IPS DF 6.9 (cell line): ENCODE results near the gene THAP8.

Experiments used
- DNase-seq: peaks from one replicate; pipeline ENCODE4 v3.0.0-alpha.2; 2013; ENCODE audit warnings: low read depth, low spot score
- H3K27ac ChIP-seq: one replicate; pipeline ENCODE4 v1.5.1; 2013; ENCODE audit warnings: low read length, control low read depth
- H3K27me3 ChIP-seq: 2 replicates; pipeline ENCODE4 v1.6.1; 2013; ENCODE audit warnings: mild to moderate bottlenecking, low read length; ENCODE audit not compliant: control insufficient read depth, insufficient read depth
- H3K36me3 ChIP-seq: 2 replicates; pipeline ENCODE4 v1.6.1; 2013; ENCODE audit warnings: low read length; ENCODE audit not compliant: control insufficient read depth, insufficient read depth
- H3K4me1 ChIP-seq: 2 replicates; pipeline ENCODE4 v1.6.1; 2013; ENCODE audit warnings: low read length; ENCODE audit not compliant: control insufficient read depth, insufficient read depth
- H3K4me3 ChIP-seq: 2 replicates; pipeline ENCODE4 v1.5.1; 2013; ENCODE audit warnings: mild to moderate bottlenecking, low read length
- H3K9me3 ChIP-seq: 2 replicates; pipeline ENCODE4 v1.6.1; 2013; ENCODE audit warnings: low read length, inconsistent platforms; ENCODE audit not compliant: control insufficient read depth, insufficient read depth
- WGBS: extraction: QIAGEN DNeasy Blood & Tissue Kit; methylation state at CpG from one replicate; pipeline ENCODE4 v1.1.7; 2013; ENCODE audit warnings: mixed read lengths, missing lambda C conversion rate; ENCODE audit not compliant: insufficient read length, insufficient coverage; 5-methylcytosine and 5-hydroxymethylcytosine counted together

Gene THAP8

DNA sequence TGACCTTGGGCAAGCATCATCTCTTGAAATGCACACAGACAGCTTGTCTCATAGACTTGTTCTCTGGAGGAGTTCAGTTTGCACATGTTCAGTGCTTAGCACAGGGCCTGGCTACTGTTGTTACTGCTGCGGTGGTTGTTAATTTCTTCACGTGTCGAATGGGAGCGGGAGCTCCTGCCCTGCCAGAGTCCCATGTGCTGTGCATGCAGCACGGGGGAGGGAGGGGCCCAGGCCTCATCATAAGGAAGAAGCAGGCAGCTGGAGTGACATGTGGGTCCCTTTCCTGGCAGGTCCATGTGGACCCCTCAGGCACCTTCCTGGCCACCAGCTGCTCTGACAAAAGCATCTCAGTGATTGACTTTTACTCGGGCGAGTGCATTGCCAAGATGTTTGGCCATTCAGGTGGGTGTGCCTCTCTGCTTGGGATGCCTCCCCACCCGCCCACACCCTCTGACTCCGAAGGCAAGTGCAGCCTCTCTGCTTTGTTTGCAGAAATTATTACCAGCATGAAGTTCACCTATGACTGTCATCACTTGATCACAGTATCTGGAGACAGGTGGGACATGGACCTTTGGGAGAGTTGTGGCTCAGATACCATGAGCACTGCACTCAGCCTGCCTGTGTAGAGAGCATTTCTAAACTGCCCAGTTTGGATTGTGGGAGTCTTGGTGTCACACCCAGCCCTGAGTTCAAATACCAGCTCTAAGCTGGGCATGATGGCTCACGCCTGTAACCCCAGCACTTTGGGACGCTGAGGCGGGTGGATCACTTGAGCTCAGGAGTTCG is 37.0 kb upstream of the THAP8 start:
- Histone ChIP-seq H3K27ac (no peak overlapping the region), H3K36me3 (peaks cover 39% of the 10 kb centered on the region), H3K9me3 (no peaks in the 10 kb centered on the region), H3K4me1 (no peaks in the 10 kb centered on the region), H3K27me3 (no peaks in the 10 kb centered on the region), H3K4me3 (no peak overlapping the region)
- WGBS: no CpG with 5 or more reads among the region's 13 CpGs
- DNase-seq: no peak

DNA sequence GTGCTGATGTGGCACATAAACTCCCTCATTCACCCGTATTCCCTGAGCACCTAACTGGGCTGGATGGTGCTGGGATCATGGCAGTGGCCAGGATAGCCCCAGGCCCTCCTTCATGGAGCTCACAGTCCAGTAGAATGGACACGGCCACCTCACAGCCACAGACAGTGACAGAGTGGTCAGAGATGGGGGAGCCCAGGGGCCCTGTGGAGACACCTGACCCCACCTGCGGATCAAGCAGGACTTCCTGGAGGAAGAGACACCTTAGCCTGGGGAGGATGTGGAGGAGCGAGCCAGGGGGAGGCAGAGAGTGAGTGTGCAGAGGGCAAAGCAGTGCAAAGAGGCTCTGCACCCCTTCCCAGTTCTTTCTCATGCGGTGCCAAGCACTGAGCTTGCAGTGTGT is 35.8 kb upstream of the THAP8 start:
- H3K27me3 ChIP-seq: no peaks in the 10 kb centered on the region
- no peaks in the 10 kb centered on the region for H3K4me1 ChIP-seq
- DNase-seq: no peak
- peaks cover 39% of the 10 kb centered on the region for H3K36me3 ChIP-seq
- no CpG with 5 or more reads among the region's 5 CpGs for WGBS
- H3K9me3 ChIP-seq: no peaks in the 10 kb centered on the region
- no peak overlapping the region for H3K4me3 ChIP-seq
- H3K27ac ChIP-seq: no peak overlapping the region

DNA sequence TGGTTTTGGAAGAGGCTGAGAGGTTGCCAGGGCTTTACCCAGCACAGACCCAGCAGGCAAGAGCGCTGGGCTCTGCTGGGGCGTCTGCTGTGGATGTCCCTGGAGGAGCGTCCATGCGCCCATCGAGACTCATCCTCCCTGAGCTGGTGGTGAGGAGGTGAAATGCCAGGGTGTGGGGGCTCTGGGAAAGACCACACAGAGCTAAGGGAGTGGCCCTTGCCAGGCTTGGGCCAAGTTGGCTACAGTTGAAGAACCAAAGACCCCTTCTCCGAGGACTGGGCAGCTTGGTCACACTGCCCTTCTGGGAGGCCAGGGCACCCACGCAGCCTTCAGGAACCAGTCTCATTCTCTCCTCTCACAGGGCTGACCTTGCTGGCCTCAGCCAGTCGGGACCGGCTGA is 32.2 kb upstream of the THAP8 start:
- H3K4me3 ChIP-seq: no peak overlapping the region
- no CpG with 5 or more reads among the region's 9 CpGs for WGBS
- H3K9me3 ChIP-seq: no peaks in the 10 kb centered on the region
- H3K27me3 ChIP-seq: no peaks in the 10 kb centered on the region
- DNase-seq: no peak
- H3K36me3 ChIP-seq: peaks cover 62% of the 10 kb centered on the region
- H3K27ac ChIP-seq: no peak overlapping the region
- H3K4me1 ChIP-seq: no peaks in the 10 kb centered on the region

DNA sequence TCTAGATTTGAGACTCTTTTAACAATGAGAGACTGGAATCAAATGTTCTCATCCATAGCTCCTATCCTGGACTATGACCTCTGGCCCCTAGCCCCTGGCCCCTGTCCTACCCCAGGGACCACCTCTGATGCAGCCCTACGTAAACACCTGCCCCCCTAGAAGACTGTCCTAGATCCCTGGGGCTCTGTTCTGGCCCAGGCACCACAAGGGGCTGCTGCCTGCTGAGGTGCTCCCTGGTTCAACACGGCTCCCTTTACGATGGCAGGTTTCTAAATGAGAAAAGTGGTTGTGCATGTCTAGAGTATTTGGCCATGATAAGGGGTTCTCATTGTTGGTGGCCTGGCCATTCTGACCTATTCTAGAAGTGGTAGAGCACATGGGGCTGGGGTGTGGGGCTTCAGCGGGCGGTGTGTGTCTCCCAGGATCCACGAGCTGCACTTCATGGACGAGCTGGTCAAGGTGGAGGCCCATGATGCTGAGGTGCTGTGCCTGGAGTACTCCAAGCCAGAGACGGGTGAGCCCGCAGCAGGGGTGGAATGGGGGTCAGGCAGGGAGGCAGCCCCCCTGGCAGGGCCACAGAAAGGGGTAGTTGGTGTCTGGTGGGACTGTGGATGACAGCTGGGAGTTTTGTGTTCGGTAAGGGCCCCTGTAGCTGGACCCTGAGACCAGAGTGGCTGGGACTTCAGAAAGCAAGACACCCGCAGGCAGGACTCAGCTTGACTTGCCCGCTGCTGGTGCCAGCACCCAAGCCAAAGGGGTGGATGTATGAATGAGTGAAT is 30.3 kb upstream of the THAP8 start:
- H3K4me3 ChIP-seq: no peak overlapping the region
- H3K36me3 ChIP-seq: peaks cover 49% of the 10 kb centered on the region
- H3K27me3 ChIP-seq: no peaks in the 10 kb centered on the region
- no peak overlapping the region for H3K27ac ChIP-seq
- no CpG with 5 or more reads among the region's 12 CpGs for WGBS
- H3K4me1 ChIP-seq: no peaks in the 10 kb centered on the region
- DNase-seq: no peak
- no peaks in the 10 kb centered on the region for H3K9me3 ChIP-seq

DNA sequence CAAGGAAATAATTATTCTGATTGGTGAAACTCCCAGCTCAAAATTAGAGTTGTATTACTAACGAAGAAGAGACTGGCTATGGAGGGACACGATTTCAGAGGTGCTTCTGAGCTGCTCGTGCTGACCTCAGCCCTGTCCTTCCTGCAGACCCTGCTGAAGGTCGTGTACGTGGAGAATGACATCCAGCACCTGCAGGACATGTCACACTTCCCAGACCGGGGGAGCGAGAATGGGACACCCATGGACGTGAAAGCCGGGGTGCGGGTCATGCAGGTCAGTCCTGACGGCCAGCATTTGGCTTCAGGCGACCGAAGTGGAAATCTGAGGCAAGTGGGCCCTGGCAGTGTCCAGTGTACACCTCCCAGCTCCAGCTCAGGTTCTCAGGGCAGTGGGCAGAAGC is 28.8 kb upstream of the THAP8 start:
- Histone ChIP-seq H3K27me3 (no peaks in the 10 kb centered on the region), H3K27ac (no peak overlapping the region), H3K4me3 (no peak overlapping the region), H3K9me3 (no peaks in the 10 kb centered on the region), H3K4me1 (no peaks in the 10 kb centered on the region), H3K36me3 (peaks cover 43% of the 10 kb centered on the region)
- no CpG with 5 or more reads among the region's 13 CpGs for whole genome bisulfite sequencing
- DNase-seq: no peak

DNA sequence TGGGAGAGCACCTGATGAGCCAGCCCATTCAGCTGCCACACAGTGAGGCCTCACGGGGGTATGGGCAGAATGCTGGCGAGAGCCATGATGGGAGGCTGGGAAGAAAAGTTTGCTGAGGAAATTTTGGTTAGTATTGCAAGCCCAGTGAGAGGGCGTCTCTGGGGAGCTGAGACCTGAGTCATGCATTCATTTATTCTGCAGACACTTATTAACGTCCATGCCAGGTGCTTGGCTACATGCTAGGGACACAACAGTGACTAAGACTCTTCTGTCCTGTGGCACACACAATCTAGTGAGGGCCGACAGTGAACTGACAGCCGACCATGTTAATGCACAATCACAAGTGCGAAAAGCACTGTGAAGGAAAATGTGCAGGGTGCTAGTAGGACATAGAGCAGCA is 27.8 kb upstream of the THAP8 start:
- Histone ChIP-seq H3K4me1 (no peaks in the 10 kb centered on the region), H3K4me3 (no peak overlapping the region), H3K9me3 (no peaks in the 10 kb centered on the region), H3K27ac (no peak overlapping the region), H3K27me3 (no peaks in the 10 kb centered on the region), H3K36me3 (peaks cover 40% of the 10 kb centered on the region)
- no CpG with 5 or more reads among the region's 7 CpGs for WGBS
- DNase-seq: no peak

DNA sequence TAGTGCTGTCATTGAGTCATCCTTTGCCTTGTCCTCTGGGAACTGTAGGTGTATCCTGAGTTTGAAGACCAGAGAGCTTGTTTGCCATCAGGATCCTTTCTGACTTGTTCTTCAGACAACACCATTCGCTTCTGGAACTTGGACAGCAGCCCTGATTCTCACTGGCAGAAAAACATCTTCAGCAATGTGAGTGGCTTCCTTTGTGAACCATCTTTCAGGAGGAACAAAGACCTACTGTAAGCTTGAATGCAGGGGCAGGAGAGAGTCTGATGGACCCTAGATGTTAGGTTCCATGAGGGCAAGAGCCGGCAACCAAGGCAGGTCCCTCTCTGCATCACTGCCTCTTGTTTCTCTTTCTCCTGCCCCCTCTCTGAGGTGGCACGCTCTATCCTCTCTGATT is 27.3 kb upstream of the THAP8 start:
- H3K27me3 ChIP-seq: no peaks in the 10 kb centered on the region
- WGBS: no CpG with 5 or more reads among the region's 3 CpGs
- H3K36me3 ChIP-seq: peaks cover 37% of the 10 kb centered on the region
- H3K4me1 ChIP-seq: no peaks in the 10 kb centered on the region
- DNase-seq: no peak
- H3K27ac ChIP-seq: no peak overlapping the region
- H3K4me3 ChIP-seq: no peak overlapping the region
- no peaks in the 10 kb centered on the region for H3K9me3 ChIP-seq

DNA sequence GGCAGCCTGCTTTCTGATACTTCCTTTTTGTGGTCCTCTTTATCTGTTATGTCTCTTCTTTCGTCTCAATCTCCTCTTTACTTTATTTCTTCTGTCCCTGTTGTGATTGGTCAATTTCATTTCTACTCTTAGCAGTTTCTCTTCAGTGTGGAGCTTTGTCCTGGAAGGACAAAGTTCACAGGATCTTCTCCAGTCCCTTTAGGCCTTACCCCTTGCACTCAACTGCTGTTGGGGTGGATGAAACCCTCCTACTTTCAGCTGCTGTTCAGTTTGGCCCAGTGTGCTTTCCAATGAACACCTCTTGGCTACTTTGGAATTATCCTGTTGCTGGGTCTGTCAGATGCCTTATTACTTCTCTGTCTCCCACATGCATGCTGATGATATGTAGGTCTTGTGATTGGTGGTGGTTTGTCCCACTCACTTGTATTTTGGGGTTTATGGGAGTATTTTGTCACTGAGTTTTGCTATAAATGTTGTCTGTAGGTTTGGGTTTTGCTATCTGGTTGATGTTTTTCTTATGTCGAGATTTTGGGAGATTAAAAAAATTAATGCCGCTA is 25.4 kb upstream of the THAP8 start:
- WGBS: 100% methylated on average over 1 of the region's 3 CpGs
- no peak for DNase-seq
- H3K27ac ChIP-seq: no peak overlapping the region
- H3K9me3 ChIP-seq: no peaks in the 10 kb centered on the region
- no peaks in the 10 kb centered on the region for H3K27me3 ChIP-seq
- H3K4me1 ChIP-seq: no peaks in the 10 kb centered on the region
- H3K36me3 ChIP-seq: peaks cover 33% of the 10 kb centered on the region
- H3K4me3 ChIP-seq: no peak overlapping the region

DNA sequence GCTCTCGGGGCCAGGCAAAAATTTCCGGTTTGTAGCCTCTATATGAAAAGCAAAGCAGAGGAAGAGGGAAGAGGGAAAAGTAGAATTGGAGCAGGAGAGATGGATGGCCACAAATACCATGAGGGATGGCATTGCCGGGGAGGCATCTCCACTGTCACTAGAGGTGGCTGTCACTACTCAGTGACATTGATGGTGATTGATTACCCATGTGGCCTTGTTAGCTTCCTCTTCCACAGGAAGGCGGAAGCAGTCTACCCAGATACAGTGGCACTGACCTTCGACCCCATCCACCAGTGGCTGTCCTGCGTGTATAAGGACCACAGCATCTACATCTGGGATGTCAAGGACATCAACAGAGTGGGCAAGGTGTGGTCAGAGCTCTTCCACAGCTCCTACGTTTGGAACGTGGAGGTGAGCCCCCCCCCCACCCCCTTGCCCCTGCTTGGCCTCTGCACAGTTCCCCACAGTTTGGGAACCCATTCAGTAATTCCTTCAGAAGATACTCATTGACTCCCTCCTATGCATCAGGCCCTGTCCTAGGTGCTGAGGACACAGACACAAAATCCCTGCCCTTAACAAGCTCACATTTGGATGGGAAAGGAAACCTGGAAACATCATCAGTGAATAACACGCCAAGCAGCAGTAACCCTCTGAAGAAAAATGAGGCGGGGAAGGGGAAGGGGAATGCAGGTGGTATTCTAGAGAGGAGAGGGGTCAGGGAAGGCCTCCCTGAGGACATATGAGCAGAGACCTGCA is 19.2 kb upstream of the THAP8 start:
- no peaks in the 10 kb centered on the region for H3K9me3 ChIP-seq
- H3K4me3 ChIP-seq: no peak overlapping the region
- no CpG with 5 or more reads among the region's 10 CpGs for WGBS
- H3K36me3 ChIP-seq: peaks cover 35% of the 10 kb centered on the region
- no peak for DNase-seq
- H3K27ac ChIP-seq: no peak overlapping the region
- H3K27me3 ChIP-seq: no peaks in the 10 kb centered on the region
- H3K4me1 ChIP-seq: no peaks in the 10 kb centered on the region

DNA sequence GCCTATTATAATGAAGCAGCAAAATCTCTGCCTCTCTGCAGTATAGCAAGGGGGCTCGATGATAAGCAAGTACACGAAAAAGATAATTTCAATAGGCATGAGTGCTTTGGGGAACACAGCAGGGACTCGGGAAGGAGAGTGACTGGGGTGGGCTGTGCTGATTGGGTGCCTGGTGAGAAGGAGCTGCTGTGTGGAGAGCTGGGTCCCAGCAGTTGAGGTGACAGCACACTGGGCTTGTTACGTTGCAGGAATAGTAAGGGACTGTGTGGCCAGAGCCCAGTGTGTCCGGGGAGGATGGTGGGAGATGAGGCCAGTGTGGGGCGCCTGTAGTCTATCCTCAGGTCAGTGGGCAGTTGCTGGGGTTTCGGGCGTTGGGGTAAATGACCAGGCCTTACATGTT is 18.0 kb upstream of the THAP8 start:
- H3K9me3 ChIP-seq: no peaks in the 10 kb centered on the region
- peaks cover 45% of the 10 kb centered on the region for H3K36me3 ChIP-seq
- no peaks in the 10 kb centered on the region for H3K27me3 ChIP-seq
- no peak overlapping the region for H3K27ac ChIP-seq
- H3K4me1 ChIP-seq: no peaks in the 10 kb centered on the region
- DNase-seq: no peak
- H3K4me3 ChIP-seq: no peak overlapping the region
- no CpG with 5 or more reads among the region's 8 CpGs for WGBS
